Thoracic aorta (tissue), 2 donors: ENCODE data around the gene TEX13A. TPM values are rescaled to one million over a fixed set of nuclear protein-coding genes. Genes with fewer than 3 reads are reported as not detected.
"Not testable (repeated sequence)": the region's sequence is repeated elsewhere in the genome, so short reads cannot be mapped to it uniquely, and the experiment has no call there.

ENCODE experiments used
- ATAC-seq: fragments of 150-250 bp; one replicate; pipeline ENCODE4 v1.8.0; 2017; ENCODE audit warnings: low read depth; ENCODE audit not compliant: insufficient number of reproducible peaks, low FRiP score
- DNase-seq: peaks from one replicate; pipeline ENCODE4 v3.0.0-alpha.2; 2020; ENCODE audit warnings: low spot score
- H3K27ac ChIP-seq, 2 donors: fragments of 200-600 bp; sonication (generic); 1 replicate in 1 of 2; 2 replicates in 1 of 2; pipeline ENCODE4 v1.5.1; 2016; ENCODE audit warnings: mild to moderate bottlenecking in 2 of 2, moderate library complexity in 2 of 2
- H3K27me3 ChIP-seq: fragments of 200-600 bp; sonication (generic); replicated peaks from 2 replicates; pipeline ENCODE4 v1.6.0; 2016; ENCODE audit warnings: mild to moderate bottlenecking; ENCODE audit not compliant: insufficient read depth
- H3K36me3 ChIP-seq: fragments of 200-600 bp; sonication (generic); one replicate; pipeline ENCODE4 v1.5.1; 2016
- H3K4me1 ChIP-seq, 2 donors: fragments of 200-600 bp; sonication (generic); 1 replicate in 1 of 2; 2 replicates in 1 of 2; pipeline versions ENCODE4 v1.5.1 to v1.6.0; 2016; ENCODE audit warnings: low read depth in 2 of 2, mild to moderate bottlenecking in 1 of 2; ENCODE audit not compliant: control insufficient read depth in 1 of 2
- H3K4me3 ChIP-seq: fragments of 200-600 bp; sonication (generic); 2 replicates; pipeline ENCODE4 v1.5.1; 2016; ENCODE audit warnings: mild to moderate bottlenecking
- H3K9me3 ChIP-seq: fragments of 200-600 bp; sonication (generic); 2 replicates; pipeline ENCODE4 v1.5.1; 2016
- total RNA-seq, 2 donors: library from RNA; depleted of rRNA; stranded (reverse); fragments of >200 nt; gene quantifications; one replicate each; pipeline versions ENCODE4 v1.1.0 to v1.2.3, GENCODE V29; 2016
- TF ChIP-seq, protein P1 (sequence below): fragments of 200-600 bp; sonication (generic); IDR thresholded peaks from one replicate; pipeline ENCODE4 v1.5.1; 2019; ENCODE audit warnings: antibody characterized with exemption

The TEX13A gene
- total RNA-seq, 2 donors from 2014 or later = not detected

- Histone ChIP-seq H3K4me1 (no peaks in the 10 kb centered on the region), H3K27me3 (no peaks in the 10 kb centered on the region), H3K4me3 (no peak overlapping the region), H3K36me3 (no peaks in the 10 kb centered on the region), H3K9me3 (no peaks in the 10 kb centered on the region), H3K27ac (no peak overlapping the region)
- DNase-seq (no peak), ATAC-seq (no peak)
- TF ChIP-seq, protein P1, sequence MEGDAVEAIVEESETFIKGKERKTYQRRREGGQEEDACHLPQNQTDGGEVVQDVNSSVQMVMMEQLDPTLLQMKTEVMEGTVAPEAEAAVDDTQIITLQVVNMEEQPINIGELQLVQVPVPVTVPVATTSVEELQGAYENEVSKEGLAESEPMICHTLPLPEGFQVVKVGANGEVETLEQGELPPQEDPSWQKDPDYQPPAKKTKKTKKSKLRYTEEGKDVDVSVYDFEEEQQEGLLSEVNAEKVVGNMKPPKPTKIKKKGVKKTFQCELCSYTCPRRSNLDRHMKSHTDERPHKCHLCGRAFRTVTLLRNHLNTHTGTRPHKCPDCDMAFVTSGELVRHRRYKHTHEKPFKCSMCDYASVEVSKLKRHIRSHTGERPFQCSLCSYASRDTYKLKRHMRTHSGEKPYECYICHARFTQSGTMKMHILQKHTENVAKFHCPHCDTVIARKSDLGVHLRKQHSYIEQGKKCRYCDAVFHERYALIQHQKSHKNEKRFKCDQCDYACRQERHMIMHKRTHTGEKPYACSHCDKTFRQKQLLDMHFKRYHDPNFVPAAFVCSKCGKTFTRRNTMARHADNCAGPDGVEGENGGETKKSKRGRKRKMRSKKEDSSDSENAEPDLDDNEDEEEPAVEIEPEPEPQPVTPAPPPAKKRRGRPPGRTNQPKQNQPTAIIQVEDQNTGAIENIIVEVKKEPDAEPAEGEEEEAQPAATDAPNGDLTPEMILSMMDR = no peak
Measured at GRCh38 chrX:105263801-105264200, 43.3 kb upstream of the TEX13A start.

DNA sequence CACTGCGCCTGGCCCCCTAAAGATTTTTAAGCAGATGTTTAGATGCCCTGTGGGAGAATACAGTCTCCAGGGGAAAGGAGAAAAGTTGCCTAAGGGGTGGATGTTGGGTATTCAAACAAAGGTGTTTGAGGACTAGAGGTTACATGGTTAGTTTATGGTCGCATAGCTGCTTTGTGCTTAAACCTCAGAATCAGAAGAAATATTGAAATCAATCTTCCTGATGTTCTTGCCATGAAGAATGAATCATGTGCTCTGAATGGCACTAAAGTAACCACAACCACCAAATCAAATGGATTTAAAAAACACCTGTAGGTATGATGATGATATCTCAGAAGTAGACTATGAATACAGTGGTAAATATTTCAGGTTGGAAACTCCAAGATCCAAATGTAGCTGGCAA is 42.7 kb upstream of the TEX13A start:
- Histone ChIP-seq H3K27ac (no peak overlapping the region), H3K4me1 (no peaks in the 10 kb centered on the region), H3K36me3 (no peaks in the 10 kb centered on the region), H3K9me3 (no peaks in the 10 kb centered on the region), H3K4me3 (no peak overlapping the region), H3K27me3 (no peaks in the 10 kb centered on the region)
- ATAC-seq (no peak), DNase-seq (no peak)
- TF ChIP-seq, protein P1 = no peak

DNA sequence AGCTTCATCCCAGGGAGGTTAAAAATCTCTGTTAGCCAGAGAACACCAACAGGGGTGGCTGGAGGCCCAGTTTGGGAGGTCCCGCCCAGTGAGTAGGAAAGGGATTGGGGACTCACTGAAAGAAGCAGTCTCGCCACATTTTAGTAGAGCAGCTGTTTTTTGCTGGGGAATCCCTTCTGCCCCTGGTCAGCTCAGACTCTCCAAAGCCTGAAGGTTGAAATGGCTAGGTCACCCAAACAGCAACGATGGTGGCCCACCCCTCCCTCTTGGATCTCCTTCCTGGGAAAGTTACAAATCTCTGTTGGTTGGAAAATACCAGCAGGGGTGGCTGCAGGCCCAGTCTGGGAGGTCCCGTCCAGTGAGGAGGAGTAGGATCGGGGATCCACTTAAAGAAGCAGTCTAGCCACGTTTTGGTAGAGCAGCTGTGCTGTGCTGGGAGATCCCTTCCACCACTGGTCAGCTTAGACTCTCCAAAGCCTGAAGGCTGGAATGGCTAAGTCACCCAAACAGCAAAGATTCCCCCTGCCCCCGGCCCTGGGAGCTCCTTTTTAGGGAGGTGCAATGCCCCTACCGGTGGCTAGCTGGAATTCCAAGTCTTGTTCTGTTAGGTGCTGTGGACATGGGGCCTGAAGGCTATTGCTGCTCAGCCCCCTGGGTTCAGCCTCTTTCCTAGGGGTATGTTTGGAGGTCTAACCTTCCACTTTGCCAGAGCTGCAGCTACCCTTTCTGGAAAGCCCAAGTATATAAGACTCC is 40.0 kb upstream of the TEX13A start:
- no peaks in the 10 kb centered on the region for H3K4me1 ChIP-seq
- no peaks in the 10 kb centered on the region for H3K9me3 ChIP-seq
- no peaks in the 10 kb centered on the region for H3K36me3 ChIP-seq
- no peak overlapping the region for H3K4me3 ChIP-seq
- DNase-seq = no peak
- no peak overlapping the region for H3K27ac ChIP-seq
- ATAC-seq = no peak
- H3K27me3 ChIP-seq = no peaks in the 10 kb centered on the region
- TF ChIP-seq, protein P1 = no peak

DNA sequence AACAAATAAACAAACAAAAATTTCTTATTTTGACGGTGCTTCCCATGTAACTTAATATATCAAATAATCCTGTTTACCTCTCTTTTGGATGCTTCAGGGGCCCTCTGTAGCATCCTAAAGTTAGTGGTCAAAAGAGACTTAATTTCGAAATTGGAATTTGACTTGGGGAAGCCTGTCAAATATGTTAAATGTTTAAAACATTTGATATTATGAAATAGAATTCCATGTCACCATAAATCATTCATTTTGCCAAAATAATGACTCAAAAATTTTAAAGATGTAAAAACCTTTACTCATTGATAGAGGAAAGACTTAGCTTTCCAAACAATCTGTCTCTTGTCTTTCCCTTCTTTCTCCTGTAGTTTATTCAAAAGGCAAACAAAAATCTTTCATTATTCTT is 20.6 kb upstream of the TEX13A start:
- H3K27me3 ChIP-seq = no peaks in the 10 kb centered on the region
- H3K4me3 ChIP-seq = no peak overlapping the region
- no peaks in the 10 kb centered on the region for H3K36me3 ChIP-seq
- TF ChIP-seq, protein P1 = no peak
- no peak overlapping the region for H3K27ac ChIP-seq
- ATAC-seq = no peak
- no peaks in the 10 kb centered on the region for H3K9me3 ChIP-seq
- no peaks in the 10 kb centered on the region for H3K4me1 ChIP-seq
- no peak for DNase-seq

GRCh38 chrX:105237407-105237806 is 16.9 kb upstream of the TEX13A start:
- H3K27me3 ChIP-seq, H3K9me3 ChIP-seq, DNase-seq, H3K27ac ChIP-seq, H3K4me3 ChIP-seq, H3K4me1 ChIP-seq, H3K36me3 ChIP-seq, ATAC-seq: not testable (repeated sequence)

DNA sequence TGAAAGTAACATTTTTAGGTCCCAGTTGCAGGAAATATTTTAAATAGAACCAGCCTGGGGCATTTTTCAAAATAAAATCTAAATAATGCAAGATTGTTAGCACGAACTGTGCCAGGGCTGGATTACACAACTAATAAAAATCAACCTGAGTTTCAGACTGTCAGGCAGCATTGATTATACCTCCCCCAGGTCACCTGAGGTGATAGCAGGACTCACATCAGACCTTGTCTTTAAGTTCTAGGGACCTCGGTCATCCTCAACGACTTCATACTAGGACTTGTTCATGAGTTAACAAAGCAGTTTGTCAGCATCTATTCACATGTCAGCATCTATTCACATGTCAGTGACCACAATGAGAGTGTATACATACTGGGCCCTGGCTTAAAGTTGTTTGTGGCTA is 8.7 kb upstream of the TEX13A start:
- H3K36me3 ChIP-seq = no peaks in the 10 kb centered on the region
- H3K4me3 ChIP-seq = no peak overlapping the region
- H3K4me1 ChIP-seq = no peaks in the 10 kb centered on the region
- no peaks in the 10 kb centered on the region for H3K9me3 ChIP-seq
- ATAC-seq (no peak), DNase-seq (no peak)
- H3K27ac ChIP-seq = no peak overlapping the region
- H3K27me3 ChIP-seq = no peaks in the 10 kb centered on the region
- TF ChIP-seq, protein P1 = no peak
